T-helper 2 cell treated with Interferon-gamma antibody and Interleukin-4, amounts not matched to agents 100 ng/mL and 5 ng/mL, for 36 hours (primary cell): Measurements from ENCODE around the gene DRC7. TPM values are rescaled to one million over a fixed set of nuclear protein-coding genes. Genes with fewer than 3 reads are reported as not detected.
"Not testable (repeated sequence)": the region's sequence is repeated elsewhere in the genome, so short reads cannot be mapped to it uniquely, and the experiment has no call there.

Source experiments
- intact Hi-C: fragments of 100-400 bp; cut with micrococcal nuclease; formaldehyde crosslinking; loops from one replicate; pipeline ENCODE4 v1.15.1; 2023
- total RNA-seq: library from RNA; stranded (reverse); gene quantifications from 2 replicates; pipeline ENCODE4 v1.2.3, GENCODE V29; 2022

The DRC7 gene
- total RNA-seq, 1 donor from 2014 or later: not detected

GRCh38 chr16:57711346-57711745, 16.7 kb downstream of the DRC7 start:
- intact Hi-C loops: no loop called here

GRCh38 chr16:57711993-57712392, 17.4 kb downstream of the DRC7 start:
- intact Hi-C loops: no loop called here

GRCh38 chr16:57712569-57712968, 18.0 kb downstream of the DRC7 start:
- intact Hi-C loops: not testable (repeated sequence)

GRCh38 chr16:57713596-57713995, 19.0 kb downstream of the DRC7 start:
- intact Hi-C loops: no loop called here

- intact Hi-C loops: no loop called here
These were observed 19.4 kb downstream of the DRC7 start for GRCh38 chr16:57714047-57714446.

GRCh38 chr16:57720142-57720575, 25.6 kb downstream of the DRC7 start:
- intact Hi-C loops: loop anchor here (1.0 to 5.0 kb wide), 3 partner anchors 73 to 144 kb away; no protein-coding TSS in a partner anchor

- intact Hi-C loops: loop anchor here (5.0 kb wide), 2 partner anchors 74 to 129 kb away; no protein-coding TSS in a partner anchor
These were observed 27.0 kb downstream of the DRC7 start for GRCh38 chr16:57721356-57722209.

GRCh38 chr16:57722210-57722499, 27.5 kb downstream of the DRC7 start:
- intact Hi-C loops: loop anchor here (5.0 kb wide), 2 partner anchors 75 to 130 kb away; no protein-coding TSS in a partner anchor

- intact Hi-C loops: loop anchor here (5.0 kb wide), 2 partner anchors 75 to 130 kb away; no protein-coding TSS in a partner anchor
These were observed 28.0 kb downstream of the DRC7 start for GRCh38 chr16:57722651-57723050.

GRCh38 chr16:57723170-57723569, 28.6 kb downstream of the DRC7 start:
- intact Hi-C loops: loop anchor here (5.0 kb wide), 2 partner anchors 76 to 131 kb away; no protein-coding TSS in a partner anchor

- intact Hi-C loops: loop anchor here (5.0 kb wide), 2 partner anchors 77 to 132 kb away; no protein-coding TSS in a partner anchor
These were observed 29.9 kb downstream of the DRC7 start for GRCh38 chr16:57724531-57724930.

GRCh38 chr16:57725151-57725550, 30.5 kb downstream of the DRC7 start:
- intact Hi-C loops: no loop called here

GRCh38 chr16:57725554-57725953, 30.9 kb downstream of the DRC7 start:
- intact Hi-C loops: no loop called here

GRCh38 chr16:57725976-57726375, 31.4 kb downstream of the DRC7 start:
- intact Hi-C loops: no loop called here

- intact Hi-C loops: no loop called here
These were observed 31.9 kb downstream of the DRC7 start for GRCh38 chr16:57726433-57726947.

GRCh38 chr16:57727610-57728009, 33.0 kb downstream of the DRC7 start:
- intact Hi-C loops: no loop called here

- intact Hi-C loops: no loop called here
These were observed 34.0 kb downstream of the DRC7 start for GRCh38 chr16:57728336-57729181.

GRCh38 chr16:57729182-57729484, 34.5 kb downstream of the DRC7 start:
- intact Hi-C loops: no loop called here

GRCh38 chr16:57729852-57730251, 35.2 kb downstream of the DRC7 start:
- intact Hi-C loops: not testable (repeated sequence)

- intact Hi-C loops: no loop called here
These were observed 36.4 kb downstream of the DRC7 start for GRCh38 chr16:57730771-57731730.

- intact Hi-C loops: no loop called here
These were observed 37.4 kb downstream of the DRC7 start for GRCh38 chr16:57732037-57732436.
